MM.1S (cell line): Measurements from ENCODE around the gene AKAP1.

Experiments used
- DNase-seq: peaks from one replicate; pipeline ENCODE4 v3.0.0-alpha.2; 2015
- H2AFZ ChIP-seq: fragments of 300-600 bp; sonication (generic); 2 replicates; pipeline ENCODE4 v1.6.0; 2016; ENCODE audit warnings: antibody characterized with exemption, low read length
- H3F3A ChIP-seq: fragments of 300-600 bp; sonication (generic); 2 replicates; pipeline ENCODE4 v1.6.1; 2016; ENCODE audit warnings: mild to moderate bottlenecking, antibody characterized with exemption, low read length, moderate library complexity, mixed read lengths; ENCODE audit not compliant: insufficient read depth
- H3K27ac ChIP-seq: fragments of 300-600 bp; sonication (generic); 2 replicates; pipeline ENCODE4 v1.5.1; 2016; ENCODE audit warnings: mild to moderate bottlenecking, low read length
- H3K27me3 ChIP-seq: fragments of 300-600 bp; sonication (generic); replicated peaks from 2 replicates; pipeline ENCODE4 v1.6.0; 2016; ENCODE audit warnings: low read length; ENCODE audit not compliant: insufficient read depth
- H3K36me3 ChIP-seq: fragments of 300-600 bp; sonication (generic); replicated peaks from 2 replicates; pipeline ENCODE4 v1.6.1; 2016; ENCODE audit warnings: mild to moderate bottlenecking, low read length, mixed read lengths; ENCODE audit not compliant: insufficient read depth
- H3K4me1 ChIP-seq: fragments of 300-600 bp; sonication (generic); 2 replicates; pipeline ENCODE4 v1.6.1; 2016; ENCODE audit warnings: low read length, mixed read lengths
- H3K4me2 ChIP-seq: fragments of 300-600 bp; sonication (generic); 2 replicates; pipeline ENCODE4 v1.6.0; 2016; ENCODE audit warnings: low read depth, low read length
- H3K4me3 ChIP-seq: fragments of 300-600 bp; sonication (generic); 2 replicates; pipeline ENCODE4 v1.5.1; 2016; ENCODE audit warnings: low read length, mixed read lengths
- H3K79me2 ChIP-seq: fragments of 300-600 bp; sonication (generic); 2 replicates; pipeline ENCODE4 v1.6.1; 2016; ENCODE audit warnings: mixed run types, low read length, mixed read lengths
- H3K9ac ChIP-seq: fragments of 300-600 bp; sonication (generic); 2 replicates; pipeline ENCODE4 v1.6.1; 2016; ENCODE audit warnings: low read length, mixed read lengths
- H3K9me2 ChIP-seq: fragments of 300-600 bp; sonication (generic); replicated peaks from 2 replicates; pipeline ENCODE4 v1.6.1; 2016; ENCODE audit warnings: mild to moderate bottlenecking, low read length, mixed read lengths; ENCODE audit not compliant: insufficient read depth
- H3K9me3 ChIP-seq: fragments of 300-600 bp; sonication (generic); replicated peaks from 2 replicates; pipeline ENCODE4 v1.6.1; 2016; ENCODE audit warnings: mild to moderate bottlenecking, low read length, mixed read lengths; ENCODE audit not compliant: insufficient read depth
- H4K20me1 ChIP-seq: fragments of 300-600 bp; sonication (generic); 2 replicates; pipeline ENCODE4 v1.6.1; 2016; ENCODE audit warnings: mild to moderate bottlenecking, low read length, moderate library complexity, mixed read lengths; ENCODE audit not compliant: insufficient read depth
- CTCF ChIP-seq: fragments of 300-600 bp; sonication (generic); IDR thresholded peaks from 2 replicates; pipeline ENCODE4 v1.5.1; 2016; ENCODE audit warnings: antibody characterized with exemption, low read length, mixed read lengths
- EZH2 ChIP-seq: fragments of 300-600 bp; sonication (generic); optimal IDR thresholded peaks from 2 replicates; pipeline ENCODE3; 2017; ENCODE audit warnings: low read depth, mild to moderate bottlenecking, antibody characterized with exemption, low read length, mixed read lengths
- EZH2phosphoT487 ChIP-seq: fragments of 300-600 bp; sonication (generic); IDR thresholded peaks from 2 replicates; pipeline ENCODE4 v1.6.1; 2018; ENCODE audit warnings: antibody characterized with exemption, low read length

Gene AKAP1

GRCh38 chr17:57115916-57116315 lies 30.9 kb downstream of the AKAP1 start:
- TF ChIP-seq CTCF = no peak
- TF ChIP-seq EZH2phosphoT487 = no peak
- no peak for TF ChIP-seq EZH2

GRCh38 chr17:57117798-57118197 lies 32.8 kb downstream of the AKAP1 start:
- Histone ChIP-seq H4K20me1 (no peaks in the 10 kb centered on the region), H3K9me3 (no peaks in the 10 kb centered on the region), H3K79me2 (no peaks in the 10 kb centered on the region), H3K27me3 (no peaks in the 10 kb centered on the region), H3F3A (no peaks in the 10 kb centered on the region), H3K27ac (no peak overlapping the region), H3K9me2 (no peaks in the 10 kb centered on the region), H3K4me1 (no peaks in the 10 kb centered on the region), H3K36me3 (0 out of 2 replicates have a peak, but pooled peaks cover 5% of the 10 kb centered on the region), H2AFZ (no peak overlapping the region), H3K9ac (no peak overlapping the region), H3K4me2 (no peak overlapping the region), H3K4me3 (no peak overlapping the region)
- TF ChIP-seq CTCF (no peak), EZH2phosphoT487 (no peak), EZH2 (no peak)
- no peak for DNase-seq

More at GRCh38 chr17:57115916-57116315, 30.9 kb downstream of the AKAP1 start:
- DNase-seq = no peak
- Histone ChIP-seq H3K9ac (no peak overlapping the region), H3K9me3 (no peaks in the 10 kb centered on the region), H3K4me1 (no peaks in the 10 kb centered on the region), H3K36me3 (0 out of 2 replicates have a peak, but pooled peaks cover 5% of the 10 kb centered on the region), H4K20me1 (no peaks in the 10 kb centered on the region), H2AFZ (no peak overlapping the region), H3K4me2 (no peak overlapping the region), H3K4me3 (no peak overlapping the region), H3K27me3 (no peaks in the 10 kb centered on the region), H3F3A (no peaks in the 10 kb centered on the region), H3K27ac (no peak overlapping the region), H3K9me2 (no peaks in the 10 kb centered on the region), H3K79me2 (no peaks in the 10 kb centered on the region)

GRCh38 chr17:57120814-57121213 lies 35.8 kb downstream of the AKAP1 start:
- DNase-seq = no peak
- Histone ChIP-seq H3K9me2 (no peaks in the 10 kb centered on the region), H3K27ac (no peak overlapping the region), H3F3A (no peaks in the 10 kb centered on the region), H3K4me2 (no peak overlapping the region), H4K20me1 (no peaks in the 10 kb centered on the region), H3K4me3 (no peak overlapping the region), H3K9ac (no peak overlapping the region), H3K79me2 (no peaks in the 10 kb centered on the region), H3K36me3 (no peaks in the 10 kb centered on the region), H3K9me3 (no peaks in the 10 kb centered on the region), H3K4me1 (no peaks in the 10 kb centered on the region), H2AFZ (no peak overlapping the region), H3K27me3 (no peaks in the 10 kb centered on the region)
- TF ChIP-seq EZH2 = no peak
- TF ChIP-seq CTCF = no peak
- TF ChIP-seq EZH2phosphoT487 = no peak
